Natural killer cell (primary cell): ENCODE data around the gene TMEM184A. TPM values are rescaled to one million over a fixed set of nuclear protein-coding genes. Genes with fewer than 3 reads are reported as not detected.

Experiments used
- ATAC-seq, 3 donors: fragments of 150-1000 bp in 2 of 3; fragments of 200-7000 bp in 1 of 3; cut with Tn5 transposase; 1 replicate in 1 of 3; 2 replicates in 2 of 3; pipeline ENCODE4 v1.10.0; 2021; ENCODE audit warnings: mild to moderate bottlenecking in 2 of 3, moderate library complexity in 2 of 3
- DNase-seq, 2 donors: peaks; one replicate each; pipeline versions ENCODE4 v3.0.0 to v3.0.0-alpha.2; 2013 to 2021; ENCODE audit warnings: mixed read lengths in 1 of 2
- H3K27ac ChIP-seq: one replicate; pipeline ENCODE4 v1.5.1; 2013; ENCODE audit warnings: mild to moderate bottlenecking, low read length
- H3K27me3 ChIP-seq: one replicate; pipeline ENCODE4 v1.6.1; 2013; ENCODE audit warnings: low read length; ENCODE audit not compliant: control insufficient read depth, insufficient read depth
- H3K36me3 ChIP-seq: one replicate; pipeline ENCODE4 v1.6.1; 2013; ENCODE audit warnings: low read length; ENCODE audit not compliant: control insufficient read depth, insufficient read depth
- H3K4me1 ChIP-seq: one replicate; pipeline ENCODE4 v1.6.1; 2013; ENCODE audit warnings: low read length; ENCODE audit not compliant: control insufficient read depth, insufficient read depth
- H3K4me3 ChIP-seq: one replicate; pipeline ENCODE4 v1.5.1; 2013; ENCODE audit warnings: low read length
- H3K9me3 ChIP-seq: one replicate; pipeline ENCODE4 v1.6.1; 2013; ENCODE audit warnings: low read length; ENCODE audit not compliant: control insufficient read depth, insufficient read depth
- H3K27ac Mint-ChIP-seq, 2 donors: one replicate each; pipeline ENCODE4 v1.8.0; 2022; ENCODE audit warnings: mild to moderate bottlenecking in 2 of 2, mixed read lengths in 2 of 2, moderate library complexity in 1 of 2
- H3K27me3 Mint-ChIP-seq, 2 donors: one replicate each; pipeline ENCODE4 v1.8.0; 2022; ENCODE audit warnings: low read depth in 2 of 2, mixed read lengths in 2 of 2
- H3K36me3 Mint-ChIP-seq: one replicate; pipeline ENCODE4 v1.8.0; 2022; ENCODE audit warnings: mixed read lengths
- H3K4me1 Mint-ChIP-seq, 2 donors: one replicate each; pipeline ENCODE4 v1.8.0; 2022; ENCODE audit warnings: mixed read lengths in 2 of 2
- H3K4me3 Mint-ChIP-seq: one replicate; pipeline ENCODE4 v1.8.0; 2022; ENCODE audit warnings: mild to moderate bottlenecking, moderate library complexity, mixed read lengths
- H3K9me3 Mint-ChIP-seq, 2 donors: one replicate each; pipeline ENCODE4 v1.8.0; 2022; ENCODE audit warnings: mixed read lengths in 2 of 2
- CTCF ChIP-seq: fragments of 200-600 bp; IDR thresholded peaks from one replicate; pipeline ENCODE4 v1.8.0; 2022; ENCODE audit warnings: antibody characterized with exemption
- WGBS: methylation state at CpG from one replicate; pipeline ENCODE4 v1.1.7; 2013; ENCODE audit warnings: missing lambda C conversion rate; ENCODE audit not compliant: insufficient coverage; 5-methylcytosine and 5-hydroxymethylcytosine counted together
- intact Hi-C: fragments of 100-400 bp; cut with micrococcal nuclease; formaldehyde crosslinking; loops from one replicate; pipeline ENCODE4 v1.14.2; 2022
- total RNA-seq, 4 donors: library from RNA; stranded (reverse); fragments of 120-200 nt in 1 of 4; gene quantifications; one replicate each; pipeline versions ENCODE4 v1.2.3 to v1.2.4, GENCODE V29; 2013 to 2022

Gene TMEM184A
- total RNA-seq, 3 donors from 2014 or later (not counting 1 experiment from before 2014, with no cell fraction given) = 0.14 TPM; not detected in 2

GRCh38 chr7:1566687-1567048 is 10.7 kb upstream of the TMEM184A start:
- H3K27ac Mint-ChIP-seq = peak overlapping the region in 1 of 2 donors; percentile 26
- no peaks in the 10 kb centered on the region for H3K9me3 Mint-ChIP-seq
- H3K27me3 Mint-ChIP-seq = no peaks in the 10 kb centered on the region
- intact Hi-C loops = no loop called here
- Histone ChIP-seq H3K36me3 (peaks cover 13% of the 10 kb centered on the region), H3K4me1 (peaks cover 25% of the 10 kb centered on the region), H3K27ac (no peak overlapping the region), H3K9me3 (no peaks in the 10 kb centered on the region), H3K27me3 (no peaks in the 10 kb centered on the region), H3K4me3 (no peak overlapping the region)
- no peak for ATAC-seq
- peaks cover 16 to 17% of the 10 kb centered on the region in 2 donors for H3K4me1 Mint-ChIP-seq
- no peak overlapping the region for H3K4me3 Mint-ChIP-seq
- no peaks in the 10 kb centered on the region for H3K36me3 Mint-ChIP-seq
- no peak for TF ChIP-seq CTCF
- WGBS = 95% methylated on average over 13 of the region's 13 CpGs
- no peak for DNase-seq

- TF ChIP-seq CTCF = no peak
- peaks cover 13% of the 10 kb centered on the region for H3K36me3 ChIP-seq
- no peak for ATAC-seq
Observed at GRCh38 chr7:1564603-1565022, 8.6 kb upstream of the TMEM184A start.

GRCh38 chr7:1563981-1564602 is 8.1 kb upstream of the TMEM184A start:
- Histone ChIP-seq H3K4me1 (peaks cover 8% of the 10 kb centered on the region), H3K9me3 (no peaks in the 10 kb centered on the region), H3K4me3 (no peak overlapping the region), H3K36me3 (peaks cover 13% of the 10 kb centered on the region), H3K27ac (no peak overlapping the region), H3K27me3 (no peaks in the 10 kb centered on the region)
- DNase-seq (no peak), ATAC-seq (no peak)
- Mint-ChIP-seq H3K9me3 (no peaks in the 10 kb centered on the region), H3K36me3 (no peaks in the 10 kb centered on the region), H3K4me1 (peaks cover 6 to 7% of the 10 kb centered on the region in 2 donors), H3K27me3 (no peaks in the 10 kb centered on the region), H3K4me3 (no peak overlapping the region), H3K27ac (no peak overlapping the region)
- intact Hi-C loops = no loop called here
- TF ChIP-seq CTCF = no peak
- WGBS = 65% methylated on average over 15 of the region's 15 CpGs

More at GRCh38 chr7:1564603-1565022, 8.6 kb upstream of the TMEM184A start:
- H3K4me3 ChIP-seq = no peak overlapping the region
- H3K27me3 ChIP-seq = no peaks in the 10 kb centered on the region
- no peaks in the 10 kb centered on the region for H3K27me3 Mint-ChIP-seq
- 73% methylated on average over 23 of the region's 23 CpGs for WGBS
- no peaks in the 10 kb centered on the region for H3K9me3 ChIP-seq
- no peak overlapping the region for H3K27ac ChIP-seq
- H3K36me3 Mint-ChIP-seq = no peaks in the 10 kb centered on the region
- DNase-seq = no peak
- peaks cover 10 to 11% of the 10 kb centered on the region in 2 donors for H3K4me1 Mint-ChIP-seq
- H3K27ac Mint-ChIP-seq = no peak overlapping the region
- H3K9me3 Mint-ChIP-seq = no peaks in the 10 kb centered on the region
- no peak overlapping the region for H3K4me3 Mint-ChIP-seq
- peaks cover 14% of the 10 kb centered on the region for H3K4me1 ChIP-seq
- intact Hi-C loops = no loop called here

DNA sequence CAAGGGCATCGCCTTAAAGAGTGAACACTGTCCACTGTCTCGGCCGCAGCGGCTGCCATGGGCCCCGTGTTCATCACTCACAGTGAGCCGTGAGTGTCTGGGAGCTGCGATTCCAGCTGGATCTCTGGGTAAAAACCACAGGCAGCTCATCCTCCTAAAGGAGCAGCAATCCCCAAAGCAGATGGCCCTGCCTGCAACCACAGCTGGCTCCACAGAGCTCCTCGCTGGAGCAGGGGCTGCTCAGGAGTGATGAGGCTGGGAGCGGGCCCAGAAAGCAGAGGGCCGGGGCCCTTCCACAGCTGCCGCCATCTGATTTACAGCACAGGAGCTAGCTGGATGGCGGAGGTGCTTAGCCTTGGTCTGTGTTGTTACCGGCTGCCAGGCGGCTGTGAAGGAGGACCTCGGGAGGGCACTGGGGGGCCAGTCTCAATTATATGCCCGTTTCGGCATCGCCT is 6.6 kb upstream of the TMEM184A start:
- Mint-ChIP-seq H3K27ac (no peak overlapping the region), H3K36me3 (no peaks in the 10 kb centered on the region), H3K27me3 (no peaks in the 10 kb centered on the region), H3K4me3 (no peak overlapping the region), H3K9me3 (no peaks in the 10 kb centered on the region), H3K4me1 (no peaks in the 10 kb centered on the region)
- Histone ChIP-seq H3K27ac (no peak overlapping the region), H3K9me3 (no peaks in the 10 kb centered on the region), H3K4me3 (no peak overlapping the region), H3K36me3 (peaks cover 11% of the 10 kb centered on the region), H3K4me1 (no peaks in the 10 kb centered on the region), H3K27me3 (no peaks in the 10 kb centered on the region)
- no peak for DNase-seq
- TF ChIP-seq CTCF = no peak
- 85% methylated on average over 18 of the region's 18 CpGs for WGBS
- ATAC-seq = no peak
- intact Hi-C loops = no loop called here
